H9 (cell line): ENCODE data around the gene ARHGAP12. TPM values are rescaled to one million over a fixed set of nuclear protein-coding genes. Genes with fewer than 3 reads are reported as not detected.

ENCODE experiments used
- DNase-seq: peaks from one replicate; pipeline ENCODE4 v3.0.0-alpha.2; 2017
- H2AFZ ChIP-seq: one replicate; pipeline ENCODE4 v1.6.1; 2013; ENCODE audit warnings: mild to moderate bottlenecking, low read length, control low read depth, moderate library complexity
- H2AK5ac ChIP-seq: 2 replicates; pipeline ENCODE4 v1.6.1; 2013; ENCODE audit warnings: low read length, control low read depth, mixed read lengths; ENCODE audit not compliant: insufficient read length
- H2BK120ac ChIP-seq: one replicate; pipeline ENCODE4 v1.6.1; 2013; ENCODE audit warnings: low read depth, mild to moderate bottlenecking, low read length, control low read depth, inconsistent platforms; ENCODE audit not compliant: poor library complexity, severe bottlenecking
- H2BK12ac ChIP-seq: 2 replicates; pipeline ENCODE4 v1.6.1; 2013; ENCODE audit warnings: low read length, control low read depth, mixed read lengths, low read depth; ENCODE audit not compliant: insufficient read length
- H2BK15ac ChIP-seq: 2 replicates; pipeline ENCODE4 v1.6.1; 2013; ENCODE audit warnings: low read depth, low read length, control low read depth
- H2BK20ac ChIP-seq: one replicate; pipeline ENCODE4 v1.6.1; 2013; ENCODE audit warnings: low read depth, mild to moderate bottlenecking, low read length, control low read depth, inconsistent platforms; ENCODE audit not compliant: poor library complexity, severe bottlenecking
- H2BK5ac ChIP-seq: 2 replicates; pipeline ENCODE4 v1.6.1; 2013; ENCODE audit warnings: low read length, control low read depth, mixed read lengths; ENCODE audit not compliant: insufficient read length
- H3K14ac ChIP-seq: 2 replicates; pipeline ENCODE4 v1.6.1; 2013; ENCODE audit warnings: low read length, control low read depth; ENCODE audit not compliant: insufficient read depth
- H3K18ac ChIP-seq: 2 replicates; pipeline ENCODE4 v1.6.1; 2013; ENCODE audit warnings: low read depth, mild to moderate bottlenecking, mixed read lengths, low read length, control low read depth; ENCODE audit not compliant: insufficient read length
- H3K23ac ChIP-seq: 2 replicates; pipeline ENCODE4 v1.6.1; 2013; ENCODE audit warnings: low read length, control low read depth, mixed read lengths, low read depth; ENCODE audit not compliant: insufficient read length
- H3K23me2 ChIP-seq: 2 replicates; pipeline ENCODE4 v1.6.1; 2013; ENCODE audit warnings: low read depth, mild to moderate bottlenecking, mixed read lengths, low read length, control low read depth; ENCODE audit not compliant: insufficient read length, poor library complexity, severe bottlenecking
- H3K27ac ChIP-seq: 2 replicates; pipeline ENCODE4 v1.5.1; 2013; ENCODE audit warnings: low read length, control low read depth, mixed read lengths, low read depth; ENCODE audit not compliant: insufficient read length
- H3K27me3 ChIP-seq: 2 replicates; pipeline ENCODE4 v1.6.1; 2013; ENCODE audit warnings: low read length, control low read depth, inconsistent platforms; ENCODE audit not compliant: insufficient read depth
- H3K4ac ChIP-seq: 2 replicates; pipeline ENCODE4 v1.6.1; 2013; ENCODE audit warnings: low read depth, mild to moderate bottlenecking, control low read depth, inconsistent platforms, low read length, moderate library complexity
- H3K4me1 ChIP-seq: 2 replicates; pipeline ENCODE4 v1.6.1; 2013; ENCODE audit warnings: low read length, control low read depth, inconsistent platforms; ENCODE audit not compliant: insufficient read depth
- H3K4me2 ChIP-seq: 2 replicates; pipeline ENCODE4 v1.6.1; 2013; ENCODE audit warnings: low read length, control low read depth, mixed read lengths; ENCODE audit not compliant: insufficient read length, insufficient read depth
- H3K56ac ChIP-seq: 2 replicates; pipeline ENCODE4 v1.6.1; 2013; ENCODE audit warnings: low read depth, mild to moderate bottlenecking, mixed read lengths, low read length, control low read depth; ENCODE audit not compliant: insufficient read length
- H3K79me1 ChIP-seq: 2 replicates; pipeline ENCODE4 v1.6.1; 2013; ENCODE audit warnings: low read depth, mild to moderate bottlenecking, moderate library complexity, low read length, control low read depth, inconsistent platforms; ENCODE audit not compliant: insufficient read depth, poor library complexity, severe bottlenecking
- H3K79me2 ChIP-seq: 2 replicates; pipeline ENCODE4 v1.6.1; 2013; ENCODE audit warnings: low read length, control low read depth, inconsistent platforms; ENCODE audit not compliant: insufficient read depth
- H3K9ac ChIP-seq: 2 replicates; pipeline ENCODE4 v1.6.1; 2013; ENCODE audit warnings: low read length, control low read depth, mixed read lengths; ENCODE audit not compliant: insufficient read length; ENCODE audit errors: extremely low read depth
- H3K9me3 ChIP-seq: one replicate; pipeline ENCODE4 v1.6.1; 2013; ENCODE audit warnings: low read depth, low read length, inconsistent platforms; ENCODE audit not compliant: control insufficient read depth
- H3T11ph ChIP-seq: one replicate; pipeline ENCODE4 v1.6.1; 2013; ENCODE audit warnings: mild to moderate bottlenecking, low read length, control low read depth, inconsistent platforms
- H4K20me1 ChIP-seq: one replicate; pipeline ENCODE4 v1.6.1; 2013; ENCODE audit not compliant: control insufficient read depth, insufficient read length, insufficient read depth
- H4K5ac ChIP-seq: 2 replicates; pipeline ENCODE4 v1.6.1; 2013; ENCODE audit warnings: low read depth, mild to moderate bottlenecking, mixed read lengths, low read length, control low read depth; ENCODE audit not compliant: insufficient read length
- H4K8ac ChIP-seq: replicated peaks from 2 replicates; pipeline ENCODE4 v1.6.1; 2013; ENCODE audit warnings: low read length, control low read depth, mixed read lengths, low read depth; ENCODE audit not compliant: insufficient read length
- H4K91ac ChIP-seq: 2 replicates; pipeline ENCODE4 v1.6.1; 2013; ENCODE audit warnings: low read depth, mild to moderate bottlenecking, moderate library complexity, mixed read lengths, low read length, control low read depth; ENCODE audit not compliant: insufficient read length
- H3K27ac Mint-ChIP-seq, 3 experiments: 2 replicates in 2 of 3; 3 replicates in 1 of 3; pipeline ENCODE4 v1.8.0; 2020 to 2021; ENCODE audit warnings: mixed read lengths in 3 of 3, mild to moderate bottlenecking in 1 of 3, moderate library complexity in 1 of 3
- H3K27me3 Mint-ChIP-seq: 2 replicates; pipeline ENCODE4 v1.8.0; 2021; ENCODE audit warnings: low read depth, mild to moderate bottlenecking, moderate library complexity, mixed read lengths
- H3K36me3 Mint-ChIP-seq, 3 experiments: 2 replicates in 2 of 3; 3 replicates in 1 of 3; pipeline ENCODE4 v1.8.0; 2020 to 2021; ENCODE audit warnings: low read depth in 3 of 3, mixed read lengths in 3 of 3; ENCODE audit not compliant: insufficient read depth in 1 of 3
- H3K4me1 Mint-ChIP-seq, 2 experiments: 2 replicates each; pipeline ENCODE4 v1.8.0; 2020; ENCODE audit warnings: mixed read lengths in 2 of 2
- H3K4me3 Mint-ChIP-seq, 2 experiments: 2 replicates in 1 of 2; 3 replicates in 1 of 2; pipeline ENCODE4 v1.8.0; 2020 to 2021; ENCODE audit warnings: mild to moderate bottlenecking in 2 of 2, mixed read lengths in 2 of 2, moderate library complexity in 1 of 2
- H3K9me3 Mint-ChIP-seq, 2 experiments: 2 replicates in 1 of 2; 3 replicates in 1 of 2; pipeline ENCODE4 v1.8.0; 2020; ENCODE audit warnings: mild to moderate bottlenecking in 2 of 2, mixed read lengths in 2 of 2, moderate library complexity in 1 of 2
- WGBS: extraction: QIAGEN DNeasy Blood & Tissue Kit; methylation state at CpG from one replicate; pipeline ENCODE4 v1.1.7; 2013; ENCODE audit warnings: missing lambda C conversion rate, low lambda C conversion rate, mixed read lengths; ENCODE audit not compliant: insufficient read length; ENCODE audit errors: extremely low coverage; 5-methylcytosine and 5-hydroxymethylcytosine counted together
- total RNA-seq: library from RNA; stranded (reverse); gene quantifications from 2 replicates; pipeline ENCODE4 v1.2.1, GENCODE V29; 2021
- TF ChIP-seq, protein P1 (sequence below): fragments of 200-600 bp; sonication (generic); conservative IDR thresholded peaks from 3 replicates; pipeline ENCODE4 v1.8.0; 2021; ENCODE audit warnings: antibody characterized with exemption, mild to moderate bottlenecking

ARHGAP12 gene
- total RNA-seq, 1 experiment from 2014 or later: 34.3 TPM

DNA sequence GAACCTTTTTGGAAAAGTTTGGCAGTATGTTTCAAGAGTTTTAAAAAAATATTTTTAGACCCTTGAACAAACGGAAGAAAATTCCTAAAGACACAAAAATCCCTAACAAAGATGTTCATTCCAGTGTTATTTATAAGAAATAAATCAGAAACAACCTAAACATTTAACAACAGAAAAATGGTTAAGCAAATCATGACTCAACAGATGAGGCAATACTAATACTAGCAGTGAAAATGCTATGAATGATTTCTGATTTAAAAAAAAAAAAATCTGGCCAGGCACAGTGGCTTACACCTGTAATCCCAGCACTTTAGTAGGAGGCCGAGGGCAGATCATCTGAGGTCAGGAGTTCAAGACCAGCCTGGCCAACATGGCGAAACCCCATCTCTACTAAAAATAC is 61.0 kb downstream of the ARHGAP12 start:
- H3K4me3 Mint-ChIP-seq: no peak overlapping the region
- Histone ChIP-seq H3K4me2 (no peak overlapping the region), H3K27me3 (no peaks in the 10 kb centered on the region), H4K5ac (no peak overlapping the region), H3T11ph (no peak overlapping the region), H3K14ac (no peak overlapping the region), H3K79me2 (peaks cover 13% of the 10 kb centered on the region; the same call in 1 of the 2 replicates), H2BK120ac (no peak overlapping the region), H2AK5ac (no peak overlapping the region), H2BK15ac (no peak overlapping the region), H3K79me1 (no peaks in the 10 kb centered on the region), H2BK12ac (no peak overlapping the region), H4K20me1 (no peaks in the 10 kb centered on the region), H3K27ac (no peak overlapping the region), H4K91ac (no peak overlapping the region), H2BK5ac (no peak overlapping the region), H2AFZ (no peak overlapping the region), H3K23ac (no peak overlapping the region), H2BK20ac (no peak overlapping the region), H3K4ac (no peak overlapping the region), H3K9ac (no peak overlapping the region), H3K23me2 (no peaks in the 10 kb centered on the region), H3K9me3 (no peaks in the 10 kb centered on the region), H4K8ac (no peak overlapping the region), H3K56ac (no peak overlapping the region), H3K18ac (no peak overlapping the region), H3K4me1 (peaks cover 7% of the 10 kb centered on the region; the same call in 1 of the 2 replicates)
- H3K27ac Mint-ChIP-seq: no peak overlapping the region
- peaks cover 21 to 27% of the 10 kb centered on the region in 2 experiments for H3K4me1 Mint-ChIP-seq
- peaks cover 0 to 6% (median 0%) of the 10 kb centered on the region in 3 experiments; a peak in 2 of 7 replicates for H3K36me3 Mint-ChIP-seq
- H3K27me3 Mint-ChIP-seq: no peaks in the 10 kb centered on the region
- H3K9me3 Mint-ChIP-seq: no peaks in the 10 kb centered on the region
- WGBS: no CpG with 5 or more reads among the region's 3 CpGs
- TF ChIP-seq, protein P1, sequence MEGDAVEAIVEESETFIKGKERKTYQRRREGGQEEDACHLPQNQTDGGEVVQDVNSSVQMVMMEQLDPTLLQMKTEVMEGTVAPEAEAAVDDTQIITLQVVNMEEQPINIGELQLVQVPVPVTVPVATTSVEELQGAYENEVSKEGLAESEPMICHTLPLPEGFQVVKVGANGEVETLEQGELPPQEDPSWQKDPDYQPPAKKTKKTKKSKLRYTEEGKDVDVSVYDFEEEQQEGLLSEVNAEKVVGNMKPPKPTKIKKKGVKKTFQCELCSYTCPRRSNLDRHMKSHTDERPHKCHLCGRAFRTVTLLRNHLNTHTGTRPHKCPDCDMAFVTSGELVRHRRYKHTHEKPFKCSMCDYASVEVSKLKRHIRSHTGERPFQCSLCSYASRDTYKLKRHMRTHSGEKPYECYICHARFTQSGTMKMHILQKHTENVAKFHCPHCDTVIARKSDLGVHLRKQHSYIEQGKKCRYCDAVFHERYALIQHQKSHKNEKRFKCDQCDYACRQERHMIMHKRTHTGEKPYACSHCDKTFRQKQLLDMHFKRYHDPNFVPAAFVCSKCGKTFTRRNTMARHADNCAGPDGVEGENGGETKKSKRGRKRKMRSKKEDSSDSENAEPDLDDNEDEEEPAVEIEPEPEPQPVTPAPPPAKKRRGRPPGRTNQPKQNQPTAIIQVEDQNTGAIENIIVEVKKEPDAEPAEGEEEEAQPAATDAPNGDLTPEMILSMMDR: no peak
- no peak for DNase-seq
